ENCODE data around the gene CYTH3. TPM values are rescaled to one million over a fixed set of nuclear protein-coding genes. Genes with fewer than 3 reads are reported as not detected.

CYTH3 gene
- total and polyA plus RNA-seq, 2 of the 8 experiments (the other 6 are each of a cell fraction or from before 2014, with no cell fraction given) = 10.3 to 11.9 TPM

- Histone ChIP-seq H3K27ac (ENCODE audit: low read depth, low read length) (no peak overlapping the region), H3K4ac (replicated peaks; ENCODE audit: insufficient read length, low read depth, low read length) (no peak overlapping the region), H4K91ac (replicated peaks; ENCODE audit: insufficient read length, low read length) (no peak overlapping the region), H2AFZ (ENCODE audit: low read length) (no peak overlapping the region), H3K9ac (replicated peaks in 1 of 4; ENCODE audit: extremely low read depth in 1 of 4, low read depth in 3 of 4, low read length in 3 of 4) (no peak overlapping the region), H4K8ac (ENCODE audit: extremely low read depth, insufficient read depth, low read length) (no peak overlapping the region), H2BK5ac (ENCODE audit: low read depth, low read length) (no peak overlapping the region), H3K14ac (ENCODE audit: insufficient read length) (no peak overlapping the region), H4K20me1 (replicated peaks in 1 of 2; ENCODE audit: control insufficient read depth in 1 of 2, insufficient read depth in 2 of 2, low read length in 2 of 2) (no peaks in the 10 kb centered on the region), H3K18ac (ENCODE audit: extremely low read depth, low read length) (no peak overlapping the region), H3K79me1 (ENCODE audit: low read depth, low read length) (peaks cover 4% of the 10 kb centered on the region; the same call in 1 of the 2 replicates), H3K4me3 (ENCODE audit: extremely low read depth in 1 of 4, insufficient read depth in 2 of 4, low read depth in 3 of 4, low read length in 4 of 4) (no peak overlapping the region), H3K23ac (ENCODE audit: insufficient read length) (no peak overlapping the region), H2BK120ac (replicated peaks; ENCODE audit: low read depth, low read length) (no peak overlapping the region), H2BK12ac (ENCODE audit: low read depth, low read length) (no peak overlapping the region), H3K4me2 (ENCODE audit: insufficient read depth in 1 of 2, low read depth in 2 of 2, low read length in 2 of 2) (no peak overlapping the region), H2BK20ac (ENCODE audit: low read length) (no peak overlapping the region), H2BK15ac (ENCODE audit: low read length) (no peak overlapping the region), H3K9me3 (ENCODE audit: insufficient read depth in 2 of 2, low read depth in 1 of 2, low read length in 1 of 2) (peaks cover 0 to 8% of the 10 kb centered on the region in 2 experiments; a peak in 2 of 4 replicates), H3K79me2 (ENCODE audit: control insufficient read depth in 1 of 2, insufficient read depth in 2 of 2, low read length in 2 of 2) (0 out of 4 replicates have a peak, but pooled peaks cover 0 to 3% of the 10 kb centered on the region in 2 experiments), H3K4me1 (replicated peaks in 1 of 4; ENCODE audit: control insufficient read depth in 3 of 4, insufficient read depth in 4 of 4, low read length in 3 of 4) (peaks cover 0 to 6% (median under 1%) of the 10 kb centered on the region in 4 experiments; a peak in 2 of 7 replicates), H3K23me2 (ENCODE audit: low read depth, low read length) (no peaks in the 10 kb centered on the region), H3K27me3 (replicated peaks in 1 of 4; ENCODE audit: control insufficient read depth in 3 of 4, extremely low read depth in 1 of 4, insufficient read depth in 3 of 4, low read length in 3 of 4) (no peaks in the 10 kb centered on the region), H3K36me3 (ENCODE audit: control insufficient read depth in 2 of 4, insufficient read depth in 4 of 4, low read length in 3 of 4) (no peaks in the 10 kb centered on the region; a peak in 2 of 8 replicates), H2AK5ac (ENCODE audit: low read depth, low read length) (no peak overlapping the region), H4K5ac (ENCODE audit: insufficient read length, low read depth, low read length) (no peak overlapping the region), H3K56ac (replicated peaks; ENCODE audit: insufficient read length, low read depth, low read length) (no peak overlapping the region)
- CTCF ChIA-PET (ENCODE audit: partially characterized antibody) = interaction anchor here (0.7 kb wide), 1 partner anchor 95 kb away, joined by 4 read pairs; no protein-coding TSS in a partner anchor
- whole genome bisulfite sequencing, 2 experiments (ENCODE audit: extremely low coverage in 1 of 2, insufficient coverage in 1 of 2, insufficient read length in 1 of 2, insufficient replicate concordance in 2 of 2, low coverage in 1 of 2, low lambda C conversion rate in 2 of 2, missing lambda C conversion rate in 1 of 2) = 89% methylated on average over 5 of the region's 5 CpGs; no CpG with 5 or more reads in 1 of the 2 experiments
- POLR2A ChIA-PET (ENCODE audit: partially characterized antibody) = no interaction called here
- no peak for FAIRE-seq
- no peak for DNase-seq (ENCODE audit: low read depth in 1 of 2, low spot score in 2 of 2)
- TF ChIP-seq MAX (IDR thresholded peaks at IDR 0.05) (no peak), GABPA (IDR thresholded peaks at IDR 0.05; ENCODE audit: borderline replicate concordance, insufficient read depth, low read length) (no peak), RBBP5 (IDR thresholded peaks at IDR 0.05; ENCODE audit: borderline replicate concordance, low read depth, low read length) (no peak), CHD2 (IDR thresholded peaks at IDR 0.05; ENCODE audit: low read length) (no peak), CTCF (IDR thresholded peaks at IDR 0.05; ENCODE audit: control extremely low read depth in 1 of 3, insufficient read depth in 1 of 3, low read depth in 1 of 3, low read length in 3 of 3) (no peak), FOSL1 (IDR thresholded peaks at IDR 0.05; ENCODE audit: insufficient read depth, low read depth, low read length) (no peak), SP2 (IDR thresholded peaks at IDR 0.05; ENCODE audit: low read length) (no peak), KDM1A (IDR thresholded peaks at IDR 0.05; ENCODE audit: borderline replicate concordance, low read length) (no peak), KDM4A (IDR thresholded peaks at IDR 0.05; ENCODE audit: low read depth, low read length, severe bottlenecking) (no peak), EP300 (IDR thresholded peaks at IDR 0.05; ENCODE audit: borderline replicate concordance in 1 of 2, low read depth in 2 of 2, low read length in 2 of 2) (no peak)
These were observed 45.1 kb downstream of the CYTH3 start for GRCh38 chr7:6227294-6227846.

Measured in H1 (cell line).